ENCODE data around the gene NFYC. TPM values are rescaled to one million over a fixed set of nuclear protein-coding genes. Genes with fewer than 3 reads are reported as not detected.

NFYC gene
- total and polyA plus RNA-seq, 7 experiments from 2014 or later = 36.2 to 88.5 (median 63.4) TPM

GRCh38 chr1:40712997-40713396, 21.5 kb downstream of the NFYC start:
- intact Hi-C loops (cut with micrococcal nuclease) = no loop called here
- ChIA-PET CTCF (no interaction called here), POLR2A (interaction anchor here (0.6 kb wide), 1 partner anchor 14 kb away, joined by 4 read pairs; no protein-coding TSS in a partner anchor)
- no peaks in the 10 kb centered on the region for H3K36me3 ChIP-seq (ENCODE audit: control insufficient read depth in 2 of 3, insufficient read depth in 3 of 3, low read length in 3 of 3)
- H3K27ac ChIP-seq (ENCODE audit: low read depth, low read length) = no peak overlapping the region
- no peak overlapping the region for H3K4me3 ChIP-seq (ENCODE audit: low read length)
- Mint-ChIP-seq H3K4me1 (peaks cover 49 to 87% (median 72%) of the 10 kb centered on the region in 7 donors), H3K27me3 (no peaks in the 10 kb centered on the region), H3K27ac (peak overlapping the region in 5 of 9 donors; percentile 43 to 76 (median 50)), H3K4me3 (peak overlapping the region in 9 of 10 donors; percentile 23 to 75 (median 51)), H3K9me3 (no peaks in the 10 kb centered on the region), H3K36me3 (peaks cover 0 to 20% (median 13%) of the 10 kb centered on the region in 5 donors)
- peaks cover 38 to 50% of the 10 kb centered on the region in 2 donors for H3K4me1 ChIP-seq (ENCODE audit: control insufficient read depth in 2 of 2, insufficient read depth in 2 of 2, low read length in 2 of 2)
- ATAC-seq = peak; percentile 27
- peak in 1 of 9 donors; percentile 9 for DNase-seq
- no peaks in the 10 kb centered on the region for H3K9me3 ChIP-seq (ENCODE audit: control insufficient read depth in 2 of 3, low read length in 3 of 3)
- no peaks in the 10 kb centered on the region for H3K27me3 ChIP-seq (ENCODE audit: control insufficient read depth in 2 of 2, insufficient read depth in 2 of 2, low read length in 2 of 2)

- Histone ChIP-seq H3K9me3 (ENCODE audit: control insufficient read depth in 2 of 3, low read length in 3 of 3) (no peaks in the 10 kb centered on the region), H3K36me3 (ENCODE audit: control insufficient read depth in 2 of 3, insufficient read depth in 3 of 3, low read length in 3 of 3) (no peaks in the 10 kb centered on the region), H3K4me1 (ENCODE audit: control insufficient read depth in 2 of 2, insufficient read depth in 2 of 2, low read length in 2 of 2) (peaks cover 21 to 27% of the 10 kb centered on the region in 2 donors), H3K4me3 (ENCODE audit: low read length) (no peak overlapping the region), H3K27ac (ENCODE audit: low read depth, low read length) (no peak overlapping the region), H3K27me3 (ENCODE audit: control insufficient read depth in 2 of 2, insufficient read depth in 2 of 2, low read length in 2 of 2) (no peaks in the 10 kb centered on the region)
- POLR2A ChIA-PET = no interaction called here
- no peak for DNase-seq
- Mint-ChIP-seq H3K9me3 (no peaks in the 10 kb centered on the region), H3K27ac (no peak overlapping the region), H3K4me1 (peaks cover 44 to 84% (median 70%) of the 10 kb centered on the region in 7 donors), H3K4me3 (no peak overlapping the region), H3K36me3 (peaks cover 0 to 21% (median 13%) of the 10 kb centered on the region in 5 donors), H3K27me3 (no peaks in the 10 kb centered on the region)
- no peak for ATAC-seq
- CTCF ChIA-PET = no interaction called here
- intact Hi-C loops (cut with micrococcal nuclease) = no loop called here
Measured at GRCh38 chr1:40715491-40716059, 24.1 kb downstream of the NFYC start.

GRCh38 chr1:40717065-40717464, 25.6 kb downstream of the NFYC start:
- intact Hi-C loops (cut with micrococcal nuclease) = no loop called here
- Histone ChIP-seq H3K9me3 (ENCODE audit: control insufficient read depth in 2 of 3, low read length in 3 of 3) (no peaks in the 10 kb centered on the region), H3K4me1 (ENCODE audit: control insufficient read depth in 2 of 2, insufficient read depth in 2 of 2, low read length in 2 of 2) (peaks cover 12 to 17% of the 10 kb centered on the region in 2 donors), H3K36me3 (ENCODE audit: control insufficient read depth in 2 of 3, insufficient read depth in 3 of 3, low read length in 3 of 3) (no peaks in the 10 kb centered on the region), H3K4me3 (ENCODE audit: low read length) (no peak overlapping the region), H3K27ac (ENCODE audit: low read depth, low read length) (no peak overlapping the region), H3K27me3 (ENCODE audit: control insufficient read depth in 2 of 2, insufficient read depth in 2 of 2, low read length in 2 of 2) (no peaks in the 10 kb centered on the region)
- peaks cover 0 to 17% (median 8%) of the 10 kb centered on the region in 5 donors for H3K36me3 Mint-ChIP-seq
- H3K9me3 Mint-ChIP-seq = no peaks in the 10 kb centered on the region
- peak overlapping the region in 2 of 9 donors; percentile 0 to 53 for H3K27ac Mint-ChIP-seq
- ATAC-seq = no peak
- peaks cover 35 to 77% (median 59%) of the 10 kb centered on the region in 7 donors for H3K4me1 Mint-ChIP-seq
- H3K27me3 Mint-ChIP-seq = no peaks in the 10 kb centered on the region
- POLR2A ChIA-PET = interaction anchor here (0.7 to 1.7 kb wide), 5 partner anchors 8 to 144 kb away, joined by 3 to 6 read pairs (median 3); partner anchors contain the start of gene NFYC
- H3K4me3 Mint-ChIP-seq = no peak overlapping the region
- CTCF ChIA-PET = interaction anchor here (0.6 kb wide), 1 partner anchor 56 kb away, joined by 8 read pairs; no protein-coding TSS in a partner anchor
- DNase-seq = no peak

GRCh38 chr1:40717955-40718354, 26.5 kb downstream of the NFYC start:
- ATAC-seq (no peak), DNase-seq (no peak)
- peaks cover 6 to 11% of the 10 kb centered on the region in 2 donors for H3K4me1 ChIP-seq (ENCODE audit: control insufficient read depth in 2 of 2, insufficient read depth in 2 of 2, low read length in 2 of 2)
- no peak overlapping the region for H3K27ac Mint-ChIP-seq
- no peaks in the 10 kb centered on the region for H3K27me3 Mint-ChIP-seq
- no peaks in the 10 kb centered on the region for H3K9me3 ChIP-seq (ENCODE audit: control insufficient read depth in 2 of 3, low read length in 3 of 3)
- no peaks in the 10 kb centered on the region for H3K36me3 ChIP-seq (ENCODE audit: control insufficient read depth in 2 of 3, insufficient read depth in 3 of 3, low read length in 3 of 3)
- intact Hi-C loops (cut with micrococcal nuclease) = no loop called here
- peaks cover 32 to 75% (median 64%) of the 10 kb centered on the region in 7 donors for H3K4me1 Mint-ChIP-seq
- H3K4me3 Mint-ChIP-seq = no peak overlapping the region
- peaks cover 0 to 16% (median 10%) of the 10 kb centered on the region in 5 donors for H3K36me3 Mint-ChIP-seq
- H3K9me3 Mint-ChIP-seq = no peaks in the 10 kb centered on the region
- POLR2A ChIA-PET = interaction anchor here (1.7 kb wide), 1 partner anchor 26 kb away, joined by 6 read pairs; the partner anchor contains the start of gene NFYC
- CTCF ChIA-PET = interaction anchor here (0.9 kb wide), 1 partner anchor 26 kb away, joined by 3 read pairs; no protein-coding TSS in a partner anchor
- H3K27ac ChIP-seq (ENCODE audit: low read depth, low read length) = no peak overlapping the region
- no peak overlapping the region for H3K4me3 ChIP-seq (ENCODE audit: low read length)
- no peaks in the 10 kb centered on the region for H3K27me3 ChIP-seq (ENCODE audit: control insufficient read depth in 2 of 2, insufficient read depth in 2 of 2, low read length in 2 of 2)

- intact Hi-C loops (cut with micrococcal nuclease) = no loop called here
- peak overlapping the region in 3 of 9 donors; percentile 14 to 43 (median 28) for H3K27ac Mint-ChIP-seq
- peaks cover 0 to 15% (median 8%) of the 10 kb centered on the region in 5 donors for H3K36me3 Mint-ChIP-seq
- H3K4me3 Mint-ChIP-seq = no peak overlapping the region
- ChIA-PET CTCF (no interaction called here), POLR2A (interaction anchor here (0.6 kb wide), 1 partner anchor 10 kb away, joined by 4 read pairs; no protein-coding TSS in a partner anchor)
- no peaks in the 10 kb centered on the region for H3K27me3 Mint-ChIP-seq
- H3K4me1 ChIP-seq (ENCODE audit: control insufficient read depth in 2 of 2, insufficient read depth in 2 of 2, low read length in 2 of 2) = no peaks in the 10 kb centered on the region
- no peaks in the 10 kb centered on the region for H3K36me3 ChIP-seq (ENCODE audit: control insufficient read depth in 2 of 3, insufficient read depth in 3 of 3, low read length in 3 of 3)
- no peak overlapping the region for H3K4me3 ChIP-seq (ENCODE audit: low read length)
- H3K27ac ChIP-seq (ENCODE audit: low read depth, low read length) = no peak overlapping the region
- H3K27me3 ChIP-seq (ENCODE audit: control insufficient read depth in 2 of 2, insufficient read depth in 2 of 2, low read length in 2 of 2) = no peaks in the 10 kb centered on the region
- H3K4me1 Mint-ChIP-seq = peaks cover 34 to 86% (median 69%) of the 10 kb centered on the region in 7 donors
- no peak for DNase-seq
- H3K9me3 Mint-ChIP-seq = no peaks in the 10 kb centered on the region
- no peaks in the 10 kb centered on the region for H3K9me3 ChIP-seq (ENCODE audit: control insufficient read depth in 2 of 3, low read length in 3 of 3)
- no peak for ATAC-seq
Measured at GRCh38 chr1:40720493-40720892, 29.0 kb downstream of the NFYC start.

- Histone ChIP-seq H3K4me3 (ENCODE audit: low read length) (no peak overlapping the region), H3K9me3 (ENCODE audit: control insufficient read depth in 2 of 3, low read length in 3 of 3) (no peaks in the 10 kb centered on the region), H3K4me1 (ENCODE audit: control insufficient read depth in 2 of 2, insufficient read depth in 2 of 2, low read length in 2 of 2) (no peaks in the 10 kb centered on the region), H3K27ac (ENCODE audit: low read depth, low read length) (no peak overlapping the region), H3K27me3 (ENCODE audit: control insufficient read depth in 2 of 2, insufficient read depth in 2 of 2, low read length in 2 of 2) (no peaks in the 10 kb centered on the region), H3K36me3 (ENCODE audit: control insufficient read depth in 2 of 3, insufficient read depth in 3 of 3, low read length in 3 of 3) (no peaks in the 10 kb centered on the region)
- POLR2A ChIA-PET = no interaction called here
- ATAC-seq (no peak), DNase-seq (no peak)
- Mint-ChIP-seq H3K27ac (peak overlapping the region in 3 of 9 donors; percentile 13 to 48 (median 27)), H3K4me3 (no peak overlapping the region), H3K4me1 (peaks cover 31 to 81% (median 64%) of the 10 kb centered on the region in 7 donors), H3K9me3 (no peaks in the 10 kb centered on the region), H3K27me3 (no peaks in the 10 kb centered on the region), H3K36me3 (peaks cover 0 to 12% (median 5%) of the 10 kb centered on the region in 5 donors)
- intact Hi-C loops (cut with micrococcal nuclease) = no loop called here
- CTCF ChIA-PET = interaction anchor here (0.8 to 1.0 kb wide), 2 partner anchors 8 to 53 kb away, joined by 3 to 5 read pairs; no protein-coding TSS in a partner anchor
Measured at GRCh38 chr1:40722622-40723021, 31.1 kb downstream of the NFYC start.
